ENCODE data around the gene NUDT16L1. TPM values are rescaled to one million over a fixed set of nuclear protein-coding genes. Genes with fewer than 3 reads are reported as not detected.

NUDT16L1 gene
- total and polyA plus RNA-seq, 4 donors: 11.1 to 28.3 (median 20.7) TPM

GRCh38 chr16:4744555-4745273 is 51.4 kb downstream of the NUDT16L1 start:
- H3K4me3 ChIP-seq (ENCODE audit: low read length in 2 of 2): no peak overlapping the region
- ATAC-seq (ENCODE audit: low FRiP score) (no peak), DNase-seq (no peak)
- no peaks in the 10 kb centered on the region for H3K36me3 ChIP-seq (ENCODE audit: control insufficient read depth in 1 of 2, insufficient read depth in 2 of 2, low read length in 1 of 2)
- H3K27ac ChIP-seq (ENCODE audit: low read depth in 1 of 2, low read length in 2 of 2): no peak overlapping the region
- intact Hi-C loops (cut with DNase I): no loop called here
- no peaks in the 10 kb centered on the region for H3K9me3 ChIP-seq (ENCODE audit: control insufficient read depth, low read length)
- H3K4me1 ChIP-seq (ENCODE audit: control insufficient read depth in 1 of 2, insufficient read depth in 2 of 2, low read length in 2 of 2): no peaks in the 10 kb centered on the region
- WGBS, 2 donors: 71 to 75% methylated on average over 13 of the region's 13 CpGs
- H3K27me3 ChIP-seq (ENCODE audit: control insufficient read depth in 1 of 2, insufficient read depth in 2 of 2, low read length in 1 of 2): no peaks in the 10 kb centered on the region

- no peak for DNase-seq
- no peak overlapping the region for H3K27ac ChIP-seq (ENCODE audit: low read depth in 1 of 2, low read length in 2 of 2)
- no peaks in the 10 kb centered on the region for H3K9me3 ChIP-seq (ENCODE audit: control insufficient read depth, low read length)
- ATAC-seq (ENCODE audit: low FRiP score): no peak
- H3K4me3 ChIP-seq (ENCODE audit: low read length in 2 of 2): no peak overlapping the region
- intact Hi-C loops (cut with DNase I): no loop called here
- no peaks in the 10 kb centered on the region for H3K27me3 ChIP-seq (ENCODE audit: control insufficient read depth in 1 of 2, insufficient read depth in 2 of 2, low read length in 1 of 2)
- H3K4me1 ChIP-seq (ENCODE audit: control insufficient read depth in 1 of 2, insufficient read depth in 2 of 2, low read length in 2 of 2): no peaks in the 10 kb centered on the region
- H3K36me3 ChIP-seq (ENCODE audit: control insufficient read depth in 1 of 2, insufficient read depth in 2 of 2, low read length in 1 of 2): no peaks in the 10 kb centered on the region
- 78 to 89% methylated on average over 3 of the region's 3 CpGs for whole genome bisulfite sequencing, 2 donors
Measured at GRCh38 chr16:4745274-4745569, 51.9 kb downstream of the NUDT16L1 start.

Small RNA genes lying within 50 kb of the gene (microRNA-seq; reads per million reads assigned to microRNA genes)
- gene MIR6769A: 0 reads per million in 2 donors

Other genes starting within 250 kb of the NUDT16L1 start
- gene NMRAL1, start 218.9 kb upstream of the NUDT16L1 start, total RNA-seq: 10 to 100 TPM; 23.5 to 28.9 TPM
- gene NMRAL1, start 218.9 kb upstream of the NUDT16L1 start, polyA plus RNA-seq: 10 to 100 TPM; 28.2 to 69.1 TPM
- gene HMOX2, start 217.2 kb upstream of the NUDT16L1 start, total RNA-seq: 10 to 100 TPM; 25.1 to 28.6 TPM
- 10 to 100 TPM; 24.3 to 33.6 TPM for gene HMOX2, start 217.2 kb upstream of the NUDT16L1 start, polyA plus RNA-seq
- 10 to 100 TPM; 23.6 to 34.7 TPM for gene CDIP1, start 154.8 kb upstream of the NUDT16L1 start, total RNA-seq
- gene CDIP1, start 154.8 kb upstream of the NUDT16L1 start, polyA plus RNA-seq: 10 to 100 TPM; 12.5 to 18.4 TPM
- under 1 TPM; 0.13 to 0.24 TPM for gene C16orf96, start 137.2 kb upstream of the NUDT16L1 start, total RNA-seq
- not detected for gene C16orf96, start 137.2 kb upstream of the NUDT16L1 start, polyA plus RNA-seq
- gene UBALD1, start 78.7 kb upstream of the NUDT16L1 start, total RNA-seq: 10 to 100 TPM; 20.4 to 21.2 TPM
- 10 to 100 TPM; 11.1 to 32.3 TPM for gene UBALD1, start 78.7 kb upstream of the NUDT16L1 start, polyA plus RNA-seq
- 10 to 100 TPM; 64.3 to 77.7 TPM for gene MGRN1, start 68.7 kb upstream of the NUDT16L1 start, total RNA-seq
- gene MGRN1, start 68.7 kb upstream of the NUDT16L1 start, polyA plus RNA-seq: 10 to 100 TPM; 15.4 to 21.5 TPM
- gene ANKS3, start 40.7 kb downstream of the NUDT16L1 start, total RNA-seq: 10 to 100 TPM; 21.7 to 36.7 TPM
- gene ANKS3, start 40.7 kb downstream of the NUDT16L1 start, polyA plus RNA-seq: 10 to 100 TPM in 1 of 2 donors, 1 to 10 TPM in 1; 6.3 to 79.5 TPM
- under 1 TPM in 1 of 2 donors, not detected in 1; 0.24 TPM for gene DNAAF8, start 41.0 kb downstream of the NUDT16L1 start, total RNA-seq
- under 1 TPM in 1 of 2 donors, not detected in 1; 0.49 TPM for gene DNAAF8, start 41.0 kb downstream of the NUDT16L1 start, polyA plus RNA-seq
- gene ZNF500, start 73.6 kb downstream of the NUDT16L1 start, total RNA-seq: 10 to 100 TPM; 13.0 to 17.0 TPM
- 10 to 100 TPM in 1 of 2 donors, 1 to 10 TPM in 1; 1.9 to 13.0 TPM for gene ZNF500, start 73.6 kb downstream of the NUDT16L1 start, polyA plus RNA-seq
- not detected for gene SEPTIN12, start 94.8 kb downstream of the NUDT16L1 start, total RNA-seq
- not detected for gene SEPTIN12, start 94.8 kb downstream of the NUDT16L1 start, polyA plus RNA-seq
- not detected for gene SMIM22, start 101.8 kb downstream of the NUDT16L1 start, total RNA-seq
- 10 to 100 TPM in 1 of 2 donors, under 1 TPM in 1; 0.51 to 97.9 TPM for gene SMIM22, start 101.8 kb downstream of the NUDT16L1 start, polyA plus RNA-seq
- 10 to 100 TPM; 11.4 to 14.8 TPM for gene ROGDI, start 109.1 kb downstream of the NUDT16L1 start, total RNA-seq
- 10 to 100 TPM; 23.8 to 42.9 TPM for gene ROGDI, start 109.1 kb downstream of the NUDT16L1 start, polyA plus RNA-seq
- gene GLYR1, start 153.7 kb downstream of the NUDT16L1 start, total RNA-seq: 10 to 100 TPM; 70.2 to 73.2 TPM
- gene GLYR1, start 153.7 kb downstream of the NUDT16L1 start, polyA plus RNA-seq: 10 to 100 TPM; 33.3 to 47.7 TPM
- 10 to 100 TPM; 23.0 to 33.2 TPM for gene UBN1, start 153.9 kb downstream of the NUDT16L1 start, total RNA-seq
- gene UBN1, start 153.9 kb downstream of the NUDT16L1 start, polyA plus RNA-seq: 1 to 10 TPM; 7.8 to 8.1 TPM
- 10 to 100 TPM; 11.9 to 22.9 TPM for gene PPL, start 243.6 kb downstream of the NUDT16L1 start, total RNA-seq
- 10 to 100 TPM in 1 of 2 donors, 1 to 10 TPM in 1; 5.9 to 23.9 TPM for gene PPL, start 243.6 kb downstream of the NUDT16L1 start, polyA plus RNA-seq